ENCODE measurements around the gene ARHGAP42.

The ARHGAP42 gene

GRCh38 chr11:100810146-100810545 lies 123.1 kb downstream of the ARHGAP42 start:
- H3K27ac ChIP-seq (ENCODE audit: low read depth, low read length) = no peak overlapping the region
- no peak overlapping the region for H3K4me3 ChIP-seq (ENCODE audit: low read depth in 1 of 2, low read length in 2 of 2)
- H3K36me3 ChIP-seq (ENCODE audit: insufficient read depth, low read length) = no peaks in the 10 kb centered on the region
- H3K9ac ChIP-seq (ENCODE audit: low read length) = no peak overlapping the region
- H3K9me3 ChIP-seq (ENCODE audit: low read length) = no peaks in the 10 kb centered on the region
- H3K4me1 ChIP-seq (ENCODE audit: insufficient read depth, low read length) = no peaks in the 10 kb centered on the region
- H3K27me3 ChIP-seq (ENCODE audit: control insufficient read depth in 1 of 2, insufficient read depth in 2 of 2, low read length in 2 of 2) = no peaks in the 10 kb centered on the region

GRCh38 chr11:100810666-100811065 lies 123.6 kb downstream of the ARHGAP42 start:
- H3K36me3 ChIP-seq (ENCODE audit: insufficient read depth, low read length) = no peaks in the 10 kb centered on the region
- no peaks in the 10 kb centered on the region for H3K27me3 ChIP-seq (ENCODE audit: control insufficient read depth in 1 of 2, insufficient read depth in 2 of 2, low read length in 2 of 2)
- H3K4me3 ChIP-seq (ENCODE audit: low read depth in 1 of 2, low read length in 2 of 2) = no peak overlapping the region
- no peaks in the 10 kb centered on the region for H3K4me1 ChIP-seq (ENCODE audit: insufficient read depth, low read length)
- H3K9me3 ChIP-seq (ENCODE audit: low read length) = no peaks in the 10 kb centered on the region
- no peak overlapping the region for H3K9ac ChIP-seq (ENCODE audit: low read length)
- H3K27ac ChIP-seq (ENCODE audit: low read depth, low read length) = no peak overlapping the region

- H3K27me3 ChIP-seq (ENCODE audit: control insufficient read depth in 1 of 2, insufficient read depth in 2 of 2, low read length in 2 of 2) = no peaks in the 10 kb centered on the region
- no peaks in the 10 kb centered on the region for H3K9me3 ChIP-seq (ENCODE audit: low read length)
- no peaks in the 10 kb centered on the region for H3K36me3 ChIP-seq (ENCODE audit: insufficient read depth, low read length)
Observed at GRCh38 chr11:100812517-100812916, 125.4 kb downstream of the ARHGAP42 start.

GRCh38 chr11:100815787-100816330 lies 128.8 kb downstream of the ARHGAP42 start:
- H3K9ac ChIP-seq (ENCODE audit: low read length) = no peak overlapping the region
- H3K4me1 ChIP-seq (ENCODE audit: insufficient read depth, low read length) = no peaks in the 10 kb centered on the region
- no peaks in the 10 kb centered on the region for H3K27me3 ChIP-seq (ENCODE audit: control insufficient read depth in 1 of 2, insufficient read depth in 2 of 2, low read length in 2 of 2)
- H3K4me3 ChIP-seq (ENCODE audit: low read depth in 1 of 2, low read length in 2 of 2) = no peak overlapping the region
- H3K9me3 ChIP-seq (ENCODE audit: low read length) = no peaks in the 10 kb centered on the region
- no peaks in the 10 kb centered on the region for H3K36me3 ChIP-seq (ENCODE audit: insufficient read depth, low read length)
- no peak overlapping the region for H3K27ac ChIP-seq (ENCODE audit: low read depth, low read length)

More at GRCh38 chr11:100812517-100812916, 125.4 kb downstream of the ARHGAP42 start:
- Histone ChIP-seq H3K4me3 (ENCODE audit: low read depth in 1 of 2, low read length in 2 of 2) (no peak overlapping the region), H3K4me1 (ENCODE audit: insufficient read depth, low read length) (no peaks in the 10 kb centered on the region), H3K27ac (ENCODE audit: low read depth, low read length) (no peak overlapping the region), H3K9ac (ENCODE audit: low read length) (no peak overlapping the region)

- no peak overlapping the region for H3K9ac ChIP-seq (ENCODE audit: low read length)
- no peak overlapping the region for H3K27ac ChIP-seq (ENCODE audit: low read depth, low read length)
- H3K27me3 ChIP-seq (ENCODE audit: control insufficient read depth in 1 of 2, insufficient read depth in 2 of 2, low read length in 2 of 2) = no peaks in the 10 kb centered on the region
- H3K36me3 ChIP-seq (ENCODE audit: insufficient read depth, low read length) = no peaks in the 10 kb centered on the region
- no peaks in the 10 kb centered on the region for H3K4me1 ChIP-seq (ENCODE audit: insufficient read depth, low read length)
- H3K4me3 ChIP-seq (ENCODE audit: low read depth in 1 of 2, low read length in 2 of 2) = no peak overlapping the region
- H3K9me3 ChIP-seq (ENCODE audit: low read length) = no peaks in the 10 kb centered on the region
Observed at GRCh38 chr11:100816823-100817222, 129.7 kb downstream of the ARHGAP42 start.

GRCh38 chr11:100817620-100818019 lies 130.5 kb downstream of the ARHGAP42 start:
- no peaks in the 10 kb centered on the region for H3K27me3 ChIP-seq (ENCODE audit: control insufficient read depth in 1 of 2, insufficient read depth in 2 of 2, low read length in 2 of 2)
- no peaks in the 10 kb centered on the region for H3K36me3 ChIP-seq (ENCODE audit: insufficient read depth, low read length)
- no peaks in the 10 kb centered on the region for H3K4me1 ChIP-seq (ENCODE audit: insufficient read depth, low read length)
- no peak overlapping the region for H3K4me3 ChIP-seq (ENCODE audit: low read depth in 1 of 2, low read length in 2 of 2)
- no peak overlapping the region for H3K27ac ChIP-seq (ENCODE audit: low read depth, low read length)
- no peak overlapping the region for H3K9ac ChIP-seq (ENCODE audit: low read length)
- H3K9me3 ChIP-seq (ENCODE audit: low read length) = no peaks in the 10 kb centered on the region

- Histone ChIP-seq H3K27ac (ENCODE audit: low read depth, low read length) (no peak overlapping the region), H3K36me3 (ENCODE audit: insufficient read depth, low read length) (no peaks in the 10 kb centered on the region), H3K9me3 (ENCODE audit: low read length) (no peaks in the 10 kb centered on the region), H3K4me3 (ENCODE audit: low read depth in 1 of 2, low read length in 2 of 2) (no peak overlapping the region), H3K4me1 (ENCODE audit: insufficient read depth, low read length) (peaks cover 7% of the 10 kb centered on the region), H3K9ac (ENCODE audit: low read length) (no peak overlapping the region), H3K27me3 (ENCODE audit: control insufficient read depth in 1 of 2, insufficient read depth in 2 of 2, low read length in 2 of 2) (no peaks in the 10 kb centered on the region)
Observed at GRCh38 chr11:100820621-100821020, 133.5 kb downstream of the ARHGAP42 start.

GRCh38 chr11:100821198-100821597 lies 134.1 kb downstream of the ARHGAP42 start:
- no peaks in the 10 kb centered on the region for H3K27me3 ChIP-seq (ENCODE audit: control insufficient read depth in 1 of 2, insufficient read depth in 2 of 2, low read length in 2 of 2)
- peaks cover 7% of the 10 kb centered on the region for H3K4me1 ChIP-seq (ENCODE audit: insufficient read depth, low read length)
- H3K9ac ChIP-seq (ENCODE audit: low read length) = no peak overlapping the region
- H3K36me3 ChIP-seq (ENCODE audit: insufficient read depth, low read length) = no peaks in the 10 kb centered on the region
- no peak overlapping the region for H3K27ac ChIP-seq (ENCODE audit: low read depth, low read length)
- H3K9me3 ChIP-seq (ENCODE audit: low read length) = no peaks in the 10 kb centered on the region
- no peak overlapping the region for H3K4me3 ChIP-seq (ENCODE audit: low read depth in 1 of 2, low read length in 2 of 2)

GRCh38 chr11:100823360-100823759 lies 136.3 kb downstream of the ARHGAP42 start:
- H3K9me3 ChIP-seq (ENCODE audit: low read length) = no peaks in the 10 kb centered on the region
- H3K4me3 ChIP-seq (ENCODE audit: low read depth in 1 of 2, low read length in 2 of 2) = no peak overlapping the region
- no peak overlapping the region for H3K27ac ChIP-seq (ENCODE audit: low read depth, low read length)
- peaks cover 7% of the 10 kb centered on the region for H3K4me1 ChIP-seq (ENCODE audit: insufficient read depth, low read length)
- no peak overlapping the region for H3K9ac ChIP-seq (ENCODE audit: low read length)
- H3K36me3 ChIP-seq (ENCODE audit: insufficient read depth, low read length) = no peaks in the 10 kb centered on the region
- no peaks in the 10 kb centered on the region for H3K27me3 ChIP-seq (ENCODE audit: control insufficient read depth in 1 of 2, insufficient read depth in 2 of 2, low read length in 2 of 2)

GRCh38 chr11:100824041-100824809 lies 137.1 kb downstream of the ARHGAP42 start:
- Histone ChIP-seq H3K9ac (ENCODE audit: low read length) (no peak overlapping the region), H3K27ac (ENCODE audit: low read depth, low read length) (no peak overlapping the region), H3K9me3 (ENCODE audit: low read length) (no peaks in the 10 kb centered on the region), H3K27me3 (ENCODE audit: control insufficient read depth in 1 of 2, insufficient read depth in 2 of 2, low read length in 2 of 2) (no peaks in the 10 kb centered on the region), H3K4me1 (ENCODE audit: insufficient read depth, low read length) (peaks cover 7% of the 10 kb centered on the region), H3K4me3 (ENCODE audit: low read depth in 1 of 2, low read length in 2 of 2) (no peak overlapping the region), H3K36me3 (ENCODE audit: insufficient read depth, low read length) (no peaks in the 10 kb centered on the region)

GRCh38 chr11:100825626-100826025 lies 138.5 kb downstream of the ARHGAP42 start:
- Histone ChIP-seq H3K27me3 (ENCODE audit: control insufficient read depth in 1 of 2, insufficient read depth in 2 of 2, low read length in 2 of 2) (no peaks in the 10 kb centered on the region), H3K9me3 (ENCODE audit: low read length) (no peaks in the 10 kb centered on the region), H3K4me1 (ENCODE audit: insufficient read depth, low read length) (peaks cover 11% of the 10 kb centered on the region), H3K36me3 (ENCODE audit: insufficient read depth, low read length) (no peaks in the 10 kb centered on the region), H3K4me3 (ENCODE audit: low read depth in 1 of 2, low read length in 2 of 2) (no peak overlapping the region), H3K27ac (ENCODE audit: low read depth, low read length) (no peak overlapping the region), H3K9ac (ENCODE audit: low read length) (no peak overlapping the region)

All from muscle layer of colon (tissue), 2 donors.